Kidney (tissue), 14 donors: Measurements from ENCODE around the gene RAB4B. TPM values are rescaled to one million over a fixed set of nuclear protein-coding genes. Genes with fewer than 3 reads are reported as not detected.

Experiments used
- DNase-seq, 5 donors: peaks; one replicate each; pipeline ENCODE4 v3.0.0-alpha.2; 2013 to 2020
- FAIRE-seq: peaks from 2 replicates; lab custom pipeline; 2012; peaks lifted over from hg19 to GRCh38; lab: Jason Lieb, UNC
- H3K27ac ChIP-seq, 2 donors: one replicate each; pipeline ENCODE4 v1.7.0; 2013; ENCODE audit warnings: low read depth in 2 of 2, low read length in 2 of 2, inconsistent platforms in 1 of 2
- H3K27me3 ChIP-seq: one replicate; pipeline ENCODE4 v1.7.1; 2013; ENCODE audit warnings: low read length, inconsistent platforms; ENCODE audit not compliant: control insufficient read depth, insufficient read depth
- H3K36me3 ChIP-seq, 3 donors: one replicate each; pipeline versions ENCODE4 v1.7.0 to v1.7.1; 2013; ENCODE audit warnings: low read length in 3 of 3, control low read depth in 1 of 3, inconsistent platforms in 1 of 3; ENCODE audit not compliant: insufficient read depth in 3 of 3, control insufficient read depth in 2 of 3
- H3K4me1 ChIP-seq, 3 donors: one replicate each; pipeline versions ENCODE4 v1.7.0 to v1.7.1; 2013; ENCODE audit warnings: low read length in 3 of 3, inconsistent platforms in 1 of 3, low read depth in 1 of 3; ENCODE audit not compliant: control insufficient read depth in 2 of 3, insufficient read depth in 2 of 3
- H3K4me3 ChIP-seq, 3 donors: one replicate each; pipeline versions ENCODE4 v1.7.0 to v1.8.1; 2013; ENCODE audit warnings: low read length in 3 of 3, control low read depth in 1 of 3, inconsistent platforms in 1 of 3
- H3K9ac ChIP-seq, 3 donors: one replicate each; pipeline versions ENCODE4 v1.7.0 to v1.7.1; 2013; ENCODE audit warnings: low read length in 3 of 3, control low read depth in 1 of 3, inconsistent platforms in 1 of 3
- H3K9me3 ChIP-seq, 3 donors: one replicate each; pipeline versions ENCODE4 v1.7.0 to v1.7.1; 2013; ENCODE audit warnings: low read length in 3 of 3, control low read depth in 1 of 3, inconsistent platforms in 1 of 3; ENCODE audit not compliant: control insufficient read depth in 2 of 3, insufficient read depth in 1 of 3
- intact Hi-C: fragments of 100-400 bp; cut with DNase I; formaldehyde crosslinking; loops from one replicate; pipeline ENCODE4 v1.11.1; 2022
- polyA plus RNA-seq: library from polyadenylated mRNA; stranded (reverse); fragments of 350-450 nt; fragmentation: Illumina TruSeq; extraction: RNeasy Lipid Tissue Mini Kit (QIAGEN cat#74804); gene quantifications from one replicate; pipeline ENCODE4 v1.2.3, GENCODE V29; 2014; ENCODE audit warnings: low read depth, low replicate concordance; ENCODE audit not compliant: insufficient read depth
- total RNA-seq: library from RNA; stranded (reverse); fragmentation: NEBNext Ultra II Directional; extraction: Animal tissue kit (Norgen Biotek cat#: 25700); gene quantifications from one replicate; pipeline ENCODE4 v1.2.1, GENCODE V29; 2021
- TF ChIP-seq, protein P1 (sequence below): IDR thresholded peaks from 3 replicates; pipeline ENCODE4 v1.5.1; 2012; ENCODE audit warnings: mild to moderate bottlenecking, moderate library complexity, borderline replicate concordance; ENCODE audit not compliant: insufficient read depth; ENCODE audit errors: extremely low read depth
- donor health status: control.
- donor health status: control.
- donor health status: control.
- donor health status: control.
- donor health status: control.
- donor health status: DM: yes; HTN: yes; CAD: no.
- donor health status: Normal renal cell carcinoma (clear cell type).

The RAB4B gene
- total and polyA plus RNA-seq, 2 donors from 2014 or later: 42.1 to 61.7 TPM

DNA sequence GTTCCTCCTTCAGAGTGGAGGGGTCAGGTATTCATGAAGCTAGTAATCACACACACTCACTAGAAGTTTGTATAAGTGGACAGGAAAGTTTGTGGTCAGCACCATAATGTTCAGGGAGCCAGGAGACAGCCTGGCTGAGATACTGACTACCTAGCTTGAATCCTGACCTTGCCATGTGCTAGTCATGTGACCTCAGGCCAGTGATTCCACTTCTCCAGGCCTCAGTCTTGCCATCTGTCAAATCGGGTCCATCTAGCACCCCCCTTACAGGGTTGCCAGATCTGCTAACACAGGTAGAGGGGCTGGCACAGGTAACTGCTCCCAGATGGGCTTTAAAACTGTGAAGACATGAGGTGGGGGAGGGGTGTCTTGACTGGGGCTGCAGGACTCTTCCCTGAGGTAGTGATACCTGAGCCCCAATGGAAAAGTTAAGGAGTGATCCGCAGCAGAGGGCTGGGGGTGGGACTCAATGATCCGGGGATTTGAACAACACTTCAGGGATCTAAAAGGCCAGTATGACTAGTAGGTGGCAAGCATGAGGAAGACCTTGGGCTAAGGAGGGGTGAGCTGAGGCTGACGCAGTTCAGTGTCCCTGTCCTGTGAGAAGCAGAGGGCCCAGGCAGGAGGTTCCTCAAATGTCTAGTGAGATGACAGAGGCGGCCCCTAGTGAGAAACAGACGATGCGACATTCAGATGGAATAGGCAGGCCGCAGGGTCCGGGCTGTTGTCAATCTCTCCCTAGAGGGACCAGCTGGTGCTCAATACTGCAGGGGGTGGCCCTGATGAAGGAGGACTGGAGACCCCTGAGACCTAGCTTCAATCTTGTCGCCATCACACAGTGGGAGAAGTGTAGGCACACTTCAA, 36.3 kb upstream of the RAB4B start:
- FAIRE-seq: no peak
- Histone ChIP-seq H3K36me3 (peaks cover 4 to 18% (median 12%) of the 10 kb centered on the region in 3 donors), H3K27ac (no peak overlapping the region), H3K9me3 (no peaks in the 10 kb centered on the region), H3K9ac (no peak overlapping the region), H3K27me3 (no peaks in the 10 kb centered on the region), H3K4me1 (peaks cover 0 to 4% (median 0%) of the 10 kb centered on the region in 3 donors), H3K4me3 (no peak overlapping the region)
- DNase-seq: no peak
- TF ChIP-seq, protein P1, sequence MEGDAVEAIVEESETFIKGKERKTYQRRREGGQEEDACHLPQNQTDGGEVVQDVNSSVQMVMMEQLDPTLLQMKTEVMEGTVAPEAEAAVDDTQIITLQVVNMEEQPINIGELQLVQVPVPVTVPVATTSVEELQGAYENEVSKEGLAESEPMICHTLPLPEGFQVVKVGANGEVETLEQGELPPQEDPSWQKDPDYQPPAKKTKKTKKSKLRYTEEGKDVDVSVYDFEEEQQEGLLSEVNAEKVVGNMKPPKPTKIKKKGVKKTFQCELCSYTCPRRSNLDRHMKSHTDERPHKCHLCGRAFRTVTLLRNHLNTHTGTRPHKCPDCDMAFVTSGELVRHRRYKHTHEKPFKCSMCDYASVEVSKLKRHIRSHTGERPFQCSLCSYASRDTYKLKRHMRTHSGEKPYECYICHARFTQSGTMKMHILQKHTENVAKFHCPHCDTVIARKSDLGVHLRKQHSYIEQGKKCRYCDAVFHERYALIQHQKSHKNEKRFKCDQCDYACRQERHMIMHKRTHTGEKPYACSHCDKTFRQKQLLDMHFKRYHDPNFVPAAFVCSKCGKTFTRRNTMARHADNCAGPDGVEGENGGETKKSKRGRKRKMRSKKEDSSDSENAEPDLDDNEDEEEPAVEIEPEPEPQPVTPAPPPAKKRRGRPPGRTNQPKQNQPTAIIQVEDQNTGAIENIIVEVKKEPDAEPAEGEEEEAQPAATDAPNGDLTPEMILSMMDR: no peak
- intact Hi-C loops: no loop called here

DNA sequence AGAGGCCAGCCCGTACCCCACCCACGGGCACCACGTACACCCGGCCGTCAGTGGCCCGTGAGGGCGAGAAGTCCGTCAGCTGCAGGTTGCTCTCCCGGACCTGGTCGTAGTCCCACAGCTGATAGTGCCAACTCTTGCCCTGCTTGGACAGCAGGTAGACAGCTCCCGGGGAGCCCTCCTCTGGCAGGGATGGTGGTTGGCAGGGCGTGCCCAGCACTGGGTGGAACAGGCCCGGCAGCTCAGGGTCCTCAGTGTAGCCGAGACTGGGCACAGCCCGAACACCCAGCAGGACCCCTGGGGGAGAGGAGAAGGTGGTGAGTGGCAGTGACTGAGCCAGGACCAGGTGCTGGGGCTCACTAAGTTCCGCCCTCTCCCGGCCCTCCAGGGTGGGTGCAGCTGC, 35.6 kb upstream of the RAB4B start:
- Histone ChIP-seq H3K27ac (no peak overlapping the region), H3K4me1 (peaks cover 0 to 4% (median 0%) of the 10 kb centered on the region in 3 donors), H3K4me3 (no peak overlapping the region), H3K27me3 (no peaks in the 10 kb centered on the region), H3K9me3 (no peaks in the 10 kb centered on the region), H3K36me3 (peaks cover 2 to 11% (median 5%) of the 10 kb centered on the region in 3 donors), H3K9ac (no peak overlapping the region)
- no peak for FAIRE-seq
- TF ChIP-seq, protein P1: no peak
- no peak for DNase-seq
- intact Hi-C loops: no loop called here

DNA sequence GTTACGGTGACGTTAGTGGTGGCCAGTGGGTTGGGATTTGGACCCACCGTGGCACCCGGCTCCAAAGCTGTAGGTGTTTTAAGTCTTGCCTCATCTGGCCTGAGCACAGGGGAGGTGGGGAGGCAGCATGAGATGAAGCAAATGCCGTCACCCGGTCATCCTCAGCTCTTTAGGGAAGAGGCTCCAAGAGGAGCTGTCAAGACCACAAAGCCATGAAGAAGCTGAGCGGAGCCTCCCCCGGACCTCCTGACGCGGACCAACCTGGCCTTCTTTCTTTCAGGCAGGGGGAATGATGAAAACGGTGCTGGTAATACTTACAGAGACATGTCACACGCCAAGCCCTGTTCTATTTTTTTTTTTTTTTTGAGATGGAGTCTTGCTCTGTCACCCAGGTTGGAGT, 35.2 kb upstream of the RAB4B start:
- Histone ChIP-seq H3K9me3 (no peaks in the 10 kb centered on the region), H3K27ac (no peak overlapping the region), H3K4me1 (peaks cover 0 to 4% (median 0%) of the 10 kb centered on the region in 3 donors), H3K27me3 (no peaks in the 10 kb centered on the region), H3K4me3 (no peak overlapping the region), H3K9ac (no peak overlapping the region), H3K36me3 (peaks cover 2 to 9% (median 4%) of the 10 kb centered on the region in 3 donors)
- intact Hi-C loops: no loop called here
- FAIRE-seq: no peak
- DNase-seq: no peak
- TF ChIP-seq, protein P1: no peak
